Hematopoietic multipotent progenitor cell treated with erythropoietin and hydrocortisone succinate and interleukin-3 and kit ligand, for 15 days (in vitro differentiated cells): Measurements from ENCODE around the gene SH3GL3.

Source experiments
- DNase-seq: peaks from one replicate; pipeline ENCODE4 v3.0.0-alpha.2; 2015; ENCODE audit warnings: low spot score

Gene SH3GL3

GRCh38 chr15:83446904-83447709 is at the start of gene SH3GL3:
TSS of gene SH3GL3 (plus strand) at chr15:83447341. CDS start at chr15:83447534, 193 bp downstream.
- DNase-seq = peak; percentile 23

GRCh38 chr15:83398626-83399025 is 48.5 kb upstream of the SH3GL3 start:
- no peak for DNase-seq

- no peak for DNase-seq
Measured at GRCh38 chr15:83404121-83404520, 43.0 kb upstream of the SH3GL3 start.

- no peak for DNase-seq
Measured at GRCh38 chr15:83410532-83410931, 36.6 kb upstream of the SH3GL3 start.

- no peak for DNase-seq
Measured at GRCh38 chr15:83413054-83413719, 34.0 kb upstream of the SH3GL3 start.

GRCh38 chr15:83422081-83422480 is 25.1 kb upstream of the SH3GL3 start:
- DNase-seq = no peak

GRCh38 chr15:83422541-83422940 is 24.6 kb upstream of the SH3GL3 start:
- no peak for DNase-seq

- DNase-seq = no peak
Measured at GRCh38 chr15:83424101-83424500, 23.0 kb upstream of the SH3GL3 start.

GRCh38 chr15:83430441-83430840 is 16.7 kb upstream of the SH3GL3 start:
- no peak for DNase-seq

- DNase-seq = no peak
Measured at GRCh38 chr15:83431521-83431920, 15.6 kb upstream of the SH3GL3 start.

- DNase-seq = no peak
Measured at GRCh38 chr15:83435202-83435601, 11.9 kb upstream of the SH3GL3 start.

GRCh38 chr15:83435782-83436181 is 11.4 kb upstream of the SH3GL3 start:
- DNase-seq = no peak

- DNase-seq = no peak
Measured at GRCh38 chr15:83436513-83437158, 10.5 kb upstream of the SH3GL3 start.

GRCh38 chr15:83443076-83443847 is 3.9 kb upstream of the SH3GL3 start:
- DNase-seq = no peak

- DNase-seq = no peak
Measured at GRCh38 chr15:83444936-83445335, 2.2 kb upstream of the SH3GL3 start.

- DNase-seq = no peak
Measured at GRCh38 chr15:83445643-83446042, 1.5 kb upstream of the SH3GL3 start.

- no peak for DNase-seq
Measured at GRCh38 chr15:83446417-83446816, 724 bp upstream of the SH3GL3 start.

GRCh38 chr15:83449250-83449671 is 2.1 kb downstream of the SH3GL3 start:
- DNase-seq = no peak

- DNase-seq = no peak
Measured at GRCh38 chr15:83449937-83450506, 2.9 kb downstream of the SH3GL3 start.

GRCh38 chr15:83457149-83457548 is 10.0 kb downstream of the SH3GL3 start:
- no peak for DNase-seq

GRCh38 chr15:83458381-83458780 is 11.2 kb downstream of the SH3GL3 start:
- no peak for DNase-seq

- DNase-seq = no peak
Measured at GRCh38 chr15:83462026-83462425, 14.9 kb downstream of the SH3GL3 start.
